Colonic mucosa (tissue), 4 donors: ENCODE data around the gene FYB1. TPM values are rescaled to one million over a fixed set of nuclear protein-coding genes. Genes with fewer than 3 reads are reported as not detected.

ENCODE experiments used
- DNase-seq: peaks from one replicate; pipeline ENCODE4 v3.0.0-alpha.2; 2020
- H3K27ac ChIP-seq: fragments of 200-600 bp; one replicate; pipeline ENCODE4 v1.8.0; 2021
- H3K27me3 ChIP-seq: fragments of 200-600 bp; one replicate; pipeline ENCODE4 v1.8.0; 2021
- H3K36me3 ChIP-seq: fragments of 200-600 bp; one replicate; pipeline ENCODE4 v1.8.0; 2021
- H3K4me1 ChIP-seq: fragments of 200-600 bp; one replicate; pipeline ENCODE4 v1.8.0; 2021; ENCODE audit warnings: mild to moderate bottlenecking
- H3K4me3 ChIP-seq: fragments of 200-600 bp; one replicate; pipeline ENCODE4 v1.8.0; 2021
- H3K9ac ChIP-seq, 2 donors: one replicate each; pipeline ENCODE4 v1.7.0; 2013; ENCODE audit warnings: control low read depth in 2 of 2, low read depth in 2 of 2, low read length in 2 of 2
- H3K9me3 ChIP-seq: fragments of 200-600 bp; one replicate; pipeline ENCODE4 v1.8.0; 2021
- intact Hi-C: fragments of 100-400 bp; cut with DNase I; formaldehyde crosslinking; loops from one replicate; pipeline ENCODE4 v1.14.1; 2022
- total RNA-seq, 2 donors: library from RNA; stranded (reverse); fragmentation: NEBNext Ultra II Directional in 1 of 2; extraction: Animal tissue kit (Norgen Biotek cat#: 25700) in 1 of 2; gene quantifications; one replicate each; pipeline ENCODE4 v1.2.1, GENCODE V29; 2021
- TF ChIP-seq, protein P1 (sequence below): fragments of 200-600 bp; IDR thresholded peaks from one replicate; pipeline ENCODE4 v1.8.0; 2022; ENCODE audit warnings: antibody characterized with exemption, mild to moderate bottlenecking
- donor health status: healthy.
- donor health status: DM: no; HTN: no; CAD: no.
- donor health status: DM: no; HTN: no; CAD: no.

The FYB1 gene
- total RNA-seq, 2 donors from 2014 or later, result 6.1 to 8.6 TPM

GRCh38 chr5:39140558-39141168, 78.7 kb downstream of the FYB1 start:
- H3K36me3 ChIP-seq, result no peaks in the 10 kb centered on the region
- no peak overlapping the region for H3K4me3 ChIP-seq
- no peaks in the 10 kb centered on the region for H3K9me3 ChIP-seq
- no peaks in the 10 kb centered on the region for H3K4me1 ChIP-seq
- TF ChIP-seq, protein P1, sequence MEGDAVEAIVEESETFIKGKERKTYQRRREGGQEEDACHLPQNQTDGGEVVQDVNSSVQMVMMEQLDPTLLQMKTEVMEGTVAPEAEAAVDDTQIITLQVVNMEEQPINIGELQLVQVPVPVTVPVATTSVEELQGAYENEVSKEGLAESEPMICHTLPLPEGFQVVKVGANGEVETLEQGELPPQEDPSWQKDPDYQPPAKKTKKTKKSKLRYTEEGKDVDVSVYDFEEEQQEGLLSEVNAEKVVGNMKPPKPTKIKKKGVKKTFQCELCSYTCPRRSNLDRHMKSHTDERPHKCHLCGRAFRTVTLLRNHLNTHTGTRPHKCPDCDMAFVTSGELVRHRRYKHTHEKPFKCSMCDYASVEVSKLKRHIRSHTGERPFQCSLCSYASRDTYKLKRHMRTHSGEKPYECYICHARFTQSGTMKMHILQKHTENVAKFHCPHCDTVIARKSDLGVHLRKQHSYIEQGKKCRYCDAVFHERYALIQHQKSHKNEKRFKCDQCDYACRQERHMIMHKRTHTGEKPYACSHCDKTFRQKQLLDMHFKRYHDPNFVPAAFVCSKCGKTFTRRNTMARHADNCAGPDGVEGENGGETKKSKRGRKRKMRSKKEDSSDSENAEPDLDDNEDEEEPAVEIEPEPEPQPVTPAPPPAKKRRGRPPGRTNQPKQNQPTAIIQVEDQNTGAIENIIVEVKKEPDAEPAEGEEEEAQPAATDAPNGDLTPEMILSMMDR, result no peak
- H3K9ac ChIP-seq, result no peak overlapping the region
- H3K27me3 ChIP-seq, result no peaks in the 10 kb centered on the region
- no peak overlapping the region for H3K27ac ChIP-seq
- no peak for DNase-seq
- intact Hi-C loops, result no loop called here

- no peak overlapping the region for H3K9ac ChIP-seq
- no peaks in the 10 kb centered on the region for H3K36me3 ChIP-seq
- intact Hi-C loops, result no loop called here
- no peak overlapping the region for H3K4me3 ChIP-seq
- no peak overlapping the region for H3K27ac ChIP-seq
- H3K27me3 ChIP-seq, result no peaks in the 10 kb centered on the region
- no peaks in the 10 kb centered on the region for H3K9me3 ChIP-seq
- TF ChIP-seq, protein P1, result no peak
- H3K4me1 ChIP-seq, result no peaks in the 10 kb centered on the region
- no peak for DNase-seq
Observed at GRCh38 chr5:39138892-39139291, 80.5 kb downstream of the FYB1 start.

GRCh38 chr5:39137819-39138451, 81.4 kb downstream of the FYB1 start:
- H3K4me3 ChIP-seq, result no peak overlapping the region
- intact Hi-C loops, result no loop called here
- no peak overlapping the region for H3K27ac ChIP-seq
- TF ChIP-seq, protein P1, result no peak
- no peaks in the 10 kb centered on the region for H3K27me3 ChIP-seq
- H3K4me1 ChIP-seq, result no peaks in the 10 kb centered on the region
- H3K36me3 ChIP-seq, result no peaks in the 10 kb centered on the region
- H3K9ac ChIP-seq, result no peak overlapping the region
- no peaks in the 10 kb centered on the region for H3K9me3 ChIP-seq
- no peak for DNase-seq

- no peaks in the 10 kb centered on the region for H3K27me3 ChIP-seq
- H3K27ac ChIP-seq, result no peak overlapping the region
- no peak overlapping the region for H3K4me3 ChIP-seq
- TF ChIP-seq, protein P1, result no peak
- no peaks in the 10 kb centered on the region for H3K9me3 ChIP-seq
- DNase-seq, result no peak
- intact Hi-C loops, result no loop called here
- H3K36me3 ChIP-seq, result no peaks in the 10 kb centered on the region
- no peaks in the 10 kb centered on the region for H3K4me1 ChIP-seq
- H3K9ac ChIP-seq, result no peak overlapping the region
Observed at GRCh38 chr5:39137391-39137790, 82.0 kb downstream of the FYB1 start.

- intact Hi-C loops, result no loop called here
- DNase-seq, result no peak
- Histone ChIP-seq H3K36me3 (no peaks in the 10 kb centered on the region), H3K9ac (no peak overlapping the region), H3K4me3 (no peak overlapping the region), H3K27ac (no peak overlapping the region), H3K9me3 (no peaks in the 10 kb centered on the region), H3K4me1 (no peaks in the 10 kb centered on the region), H3K27me3 (no peaks in the 10 kb centered on the region)
- TF ChIP-seq, protein P1, result no peak
Observed at GRCh38 chr5:39132792-39133191, 86.6 kb downstream of the FYB1 start.
